K562 (cell line): ENCODE measurements around the gene RAB3GAP2. TPM values are rescaled to one million over a fixed set of nuclear protein-coding genes. Genes with fewer than 3 reads are reported as not detected.

ENCODE experiments used
- CREM ChIP-seq: IDR thresholded peaks from 2 replicates; pipeline ENCODE4 v1.6.1; 2014; ENCODE audit warnings: antibody characterized with exemption, low read depth
- HEY1 ChIP-seq: fragments of 250-450 bp; sonication (Bioruptor Pico); IDR thresholded peaks from 2 replicates; pipeline ENCODE4 v1.5.0; 2020; ENCODE audit warnings: mild to moderate bottlenecking, moderate library complexity, borderline replicate concordance
- MXI1 ChIP-seq: IDR thresholded peaks from 2 replicates; pipeline ENCODE4 v1.6.1; 2011; ENCODE audit warnings: low read depth, mild to moderate bottlenecking, improper control_type of control experiment, low read length
- POLR2G ChIP-seq: fragments of 200-400 bp; formaldehyde crosslinking; IDR thresholded peaks from 2 replicates; pipeline ENCODE4 v1.6.1; 2017; ENCODE audit warnings: low read depth, mild to moderate bottlenecking, antibody characterized with exemption, low read length, moderate library complexity
- SMAD3 ChIP-seq: fragments of 450-650 bp; formaldehyde crosslinking; conservative IDR thresholded peaks from 2 replicates; pipeline ENCODE4 v1.4.0; 2020; ENCODE audit warnings: mild to moderate bottlenecking
- ZBTB1 ChIP-seq: sonication (generic); formaldehyde crosslinking; IDR thresholded peaks from 2 replicates; pipeline ENCODE4 v1.8.1; 2023; ENCODE audit warnings: missing genetic modification reagents, low read depth, mild to moderate bottlenecking, borderline replicate concordance
- ZFP36 ChIP-seq: fragments of 150-350 bp; IDR thresholded peaks from 2 replicates; pipeline ENCODE4 v1.6.1; 2018; ENCODE audit warnings: low read length, low read depth; ENCODE audit not compliant: partially characterized antibody
- ZNF140 ChIP-seq: fragments of 250-450 bp; sonication (Bioruptor Pico); IDR thresholded peaks from 2 replicates; pipeline ENCODE4 v1.8.0; 2021; ENCODE audit warnings: moderate library complexity, mild to moderate bottlenecking, inconsistent platforms
- ZNF444 ChIP-seq: fragments of 250-450 bp; sonication (Bioruptor Pico); IDR thresholded peaks from 2 replicates; pipeline ENCODE4 v1.4.0; 2020; ENCODE audit warnings: mild to moderate bottlenecking, moderate library complexity
- ZNF583 ChIP-seq: fragments of 250-450 bp; sonication (Bioruptor Pico); IDR thresholded peaks from 2 replicates; pipeline ENCODE4 v1.4.0; 2020
- polyA plus RNA-seq, 8 experiments: library from polyadenylated mRNA; depleted of rRNA in 4 of 8; stranded (reverse) in 5 of 8; unstranded in 3 of 8; fragments of >200 nt; fragmentation: Nextera tagmentation in 2 of 8; fragmentation: Illumina TruSeq in 1 of 8; extraction: Ambion mirVana in 2 of 8; extraction: Trizol in 1 of 8; gene quantifications; 2 replicates each; pipeline versions ENCODE4 v1.2.1 to v1.2.3, GENCODE V29; 2011 to 2014; ENCODE audit warnings: inconsistent platforms in 1 of 8, missing spikeins in 1 of 8
- total RNA-seq, 7 experiments: library from RNA; depleted of rRNA in 6 of 7; stranded (reverse); fragments of >200 nt in 6 of 7; fragmentation: Illumina TruSeq in 2 of 7; extraction: Trizol in 2 of 7; gene quantifications; 2 replicates each; pipeline versions ENCODE4 v1.2.1 to v1.2.3, GENCODE V29; 2011 to 2021; ENCODE audit warnings: low replicate concordance in 1 of 7
- TF ChIP-seq, protein P1 (sequence below), 2 experiments: fragments of 450-650 bp; IDR thresholded peaks; 2 replicates each; pipeline ENCODE4 v1.6.1; 2016; ENCODE audit warnings: mild to moderate bottlenecking in 2 of 2, borderline replicate concordance in 1 of 2, low read depth in 1 of 2, moderate library complexity in 1 of 2
- TF ChIP-seq, protein P2 (sequence below), 2 experiments: fragments of 450-650 bp; IDR thresholded peaks; 2 replicates each; pipeline ENCODE4 v1.6.1; 2018; ENCODE audit warnings: mild to moderate bottlenecking in 2 of 2, low read depth in 1 of 2; ENCODE audit not compliant: partially characterized antibody in 2 of 2
- TF ChIP-seq, protein P3 (sequence below): sonication (generic); formaldehyde crosslinking; IDR thresholded peaks from 2 replicates; pipeline ENCODE4 v1.8.0; 2022; ENCODE audit warnings: mild to moderate bottlenecking, missing genetic modification reagents

Gene RAB3GAP2
- total and polyA plus RNA-seq, 9 of the 15 experiments (the other 6 are each of a cell fraction or from before 2014, with no cell fraction given), result 14.1 to 69.1 (median 32.2) TPM

DNA sequence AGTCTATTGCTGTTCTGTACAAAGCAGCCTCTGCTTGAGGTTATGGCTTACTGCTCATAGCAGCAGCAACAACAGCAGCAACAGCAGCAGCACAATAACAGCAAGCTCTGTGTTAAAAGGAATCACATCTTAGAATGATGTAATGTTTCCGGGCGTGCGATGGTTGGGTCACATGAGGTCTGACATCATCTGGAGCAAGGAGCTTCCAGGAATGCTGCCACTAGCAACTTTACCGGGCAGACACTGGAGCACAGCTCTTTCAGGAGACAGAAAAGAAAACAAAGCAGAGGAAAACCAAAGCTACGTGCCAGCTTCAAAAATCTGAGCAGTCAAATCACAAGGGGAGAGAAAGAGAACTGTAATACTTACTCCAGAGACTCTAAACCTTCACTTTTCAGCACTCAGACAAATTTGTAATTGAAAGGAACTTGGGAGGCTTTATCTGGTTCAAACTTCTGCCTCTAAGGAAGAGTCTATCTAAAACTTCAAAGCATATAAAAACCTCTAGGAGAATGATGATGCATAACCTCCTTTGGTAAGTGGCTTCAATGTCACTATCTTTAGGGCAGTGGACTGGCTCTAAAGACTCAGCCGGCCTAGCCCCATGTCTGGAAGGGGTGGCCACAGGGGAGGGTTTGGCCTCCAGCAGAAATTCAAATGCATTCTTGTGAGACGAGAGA, 28.3 kb upstream of the RAB3GAP2 start (continued):
- TF ChIP-seq, protein P1, sequence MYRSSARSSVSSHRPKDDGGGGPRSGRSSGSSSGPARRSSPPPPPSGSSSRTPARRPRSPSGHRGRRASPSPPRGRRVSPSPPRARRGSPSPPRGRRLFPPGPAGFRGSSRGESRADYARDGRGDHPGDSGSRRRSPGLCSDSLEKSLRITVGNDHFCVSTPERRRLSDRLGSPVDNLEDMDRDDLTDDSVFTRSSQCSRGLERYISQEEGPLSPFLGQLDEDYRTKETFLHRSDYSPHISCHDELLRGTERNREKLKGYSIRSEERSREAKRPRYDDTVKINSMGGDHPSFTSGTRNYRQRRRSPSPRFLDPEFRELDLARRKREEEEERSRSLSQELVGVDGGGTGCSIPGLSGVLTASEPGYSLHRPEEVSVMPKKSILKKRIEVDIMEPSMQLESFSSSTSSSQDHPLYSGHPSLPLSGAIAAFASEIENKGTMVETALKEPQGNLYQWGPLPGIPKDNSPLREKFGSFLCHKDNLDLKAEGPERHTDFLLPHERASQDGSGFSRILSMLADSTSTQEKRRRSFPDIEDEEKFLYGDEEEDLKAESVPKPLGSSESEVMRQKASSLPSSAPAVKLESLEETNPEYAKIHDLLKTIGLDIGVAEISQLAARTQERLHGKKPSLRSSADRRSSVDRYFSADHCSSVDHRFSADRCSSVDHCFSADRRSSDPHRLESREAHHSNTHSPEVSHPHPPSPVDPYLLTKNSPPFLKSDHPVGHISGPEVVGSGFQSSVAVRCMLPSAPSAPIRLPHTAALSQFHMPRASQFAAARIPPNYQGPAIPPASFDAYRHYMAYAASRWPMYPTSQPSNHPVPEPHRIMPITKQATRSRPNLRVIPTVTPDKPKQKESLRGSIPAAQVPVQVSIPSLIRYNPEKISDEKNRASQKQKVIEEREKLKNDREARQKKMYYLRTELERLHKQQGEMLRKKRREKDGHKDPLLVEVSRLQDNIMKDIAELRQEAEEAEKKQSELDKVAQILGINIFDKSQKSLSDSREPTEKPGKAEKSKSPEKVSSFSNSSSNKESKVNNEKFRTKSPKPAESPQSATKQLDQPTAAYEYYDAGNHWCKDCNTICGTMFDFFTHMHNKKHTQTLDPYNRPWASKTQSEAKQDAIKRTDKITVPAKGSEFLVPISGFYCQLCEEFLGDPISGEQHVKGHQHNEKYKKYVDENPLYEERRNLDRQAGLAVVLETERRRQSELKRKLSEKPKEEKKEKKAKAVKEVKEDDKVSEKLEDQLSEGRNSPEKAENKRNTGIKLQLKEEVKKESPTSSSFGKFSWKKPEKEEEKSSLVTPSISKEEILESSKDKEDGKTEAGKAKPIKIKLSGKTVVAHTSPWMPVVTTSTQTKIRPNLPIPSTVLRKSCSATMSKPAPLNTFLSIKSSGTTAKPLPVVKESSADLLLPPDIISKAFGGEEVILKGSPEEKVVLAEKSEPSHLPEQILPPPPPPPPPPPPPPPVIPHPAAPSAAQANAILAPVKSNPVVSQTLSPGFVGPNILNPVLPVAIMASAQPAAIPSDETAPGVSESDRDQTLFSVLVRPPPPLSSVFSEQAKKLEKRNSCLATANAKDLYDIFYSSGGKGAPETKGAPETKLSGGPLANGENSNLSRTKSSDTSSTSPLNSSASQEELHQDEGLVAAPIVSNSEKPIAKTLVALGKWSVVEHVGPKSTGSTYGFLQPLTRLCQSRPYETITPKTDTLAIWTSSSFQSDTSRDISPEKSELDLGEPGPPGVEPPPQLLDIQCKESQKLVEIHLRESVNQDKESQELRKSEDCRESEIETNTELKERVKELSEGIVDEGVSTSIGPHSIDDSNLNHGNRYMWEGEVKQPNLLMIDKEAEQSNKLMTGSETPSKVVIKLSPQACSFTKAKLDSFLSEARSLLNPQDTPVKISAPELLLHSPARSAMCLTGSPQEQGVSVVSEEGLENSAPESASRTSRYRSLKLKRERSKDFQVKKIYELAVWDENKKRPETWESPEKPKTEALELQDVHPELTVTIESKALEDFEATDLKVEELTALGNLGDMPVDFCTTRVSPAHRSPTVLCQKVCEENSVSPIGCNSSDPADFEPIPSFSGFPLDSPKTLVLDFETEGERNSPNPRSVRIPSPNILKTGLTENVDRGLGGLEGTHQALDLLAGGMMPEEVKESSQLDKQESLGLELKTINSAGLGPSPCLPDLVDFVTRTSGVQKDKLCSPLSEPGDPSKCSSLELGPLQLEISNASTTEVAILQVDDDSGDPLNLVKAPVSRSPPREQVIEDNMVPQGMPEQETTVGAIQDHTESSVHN (IDR thresholded peaks at IDR 0.05; ENCODE audit: borderline replicate concordance in 1 of 2, low read depth in 1 of 2), result peak in 1 of 2 experiments; percentile 93; a peak in 2 of 4 replicates
- TF ChIP-seq HEY1 (CRISPR knock-in tag), result no peak
- TF ChIP-seq POLR2G, result peak; percentile 49; the same call in 1 of the 2 replicates
- peak; percentile 87 for TF ChIP-seq CREM
- TF ChIP-seq ZNF444, result no peak
- no peak for TF ChIP-seq MXI1
- TF ChIP-seq ZNF583 (CRISPR knock-in tag), result 0 out of 2 replicates have a peak, but pooled peaks have one; percentile 30
- TF ChIP-seq, protein P2, sequence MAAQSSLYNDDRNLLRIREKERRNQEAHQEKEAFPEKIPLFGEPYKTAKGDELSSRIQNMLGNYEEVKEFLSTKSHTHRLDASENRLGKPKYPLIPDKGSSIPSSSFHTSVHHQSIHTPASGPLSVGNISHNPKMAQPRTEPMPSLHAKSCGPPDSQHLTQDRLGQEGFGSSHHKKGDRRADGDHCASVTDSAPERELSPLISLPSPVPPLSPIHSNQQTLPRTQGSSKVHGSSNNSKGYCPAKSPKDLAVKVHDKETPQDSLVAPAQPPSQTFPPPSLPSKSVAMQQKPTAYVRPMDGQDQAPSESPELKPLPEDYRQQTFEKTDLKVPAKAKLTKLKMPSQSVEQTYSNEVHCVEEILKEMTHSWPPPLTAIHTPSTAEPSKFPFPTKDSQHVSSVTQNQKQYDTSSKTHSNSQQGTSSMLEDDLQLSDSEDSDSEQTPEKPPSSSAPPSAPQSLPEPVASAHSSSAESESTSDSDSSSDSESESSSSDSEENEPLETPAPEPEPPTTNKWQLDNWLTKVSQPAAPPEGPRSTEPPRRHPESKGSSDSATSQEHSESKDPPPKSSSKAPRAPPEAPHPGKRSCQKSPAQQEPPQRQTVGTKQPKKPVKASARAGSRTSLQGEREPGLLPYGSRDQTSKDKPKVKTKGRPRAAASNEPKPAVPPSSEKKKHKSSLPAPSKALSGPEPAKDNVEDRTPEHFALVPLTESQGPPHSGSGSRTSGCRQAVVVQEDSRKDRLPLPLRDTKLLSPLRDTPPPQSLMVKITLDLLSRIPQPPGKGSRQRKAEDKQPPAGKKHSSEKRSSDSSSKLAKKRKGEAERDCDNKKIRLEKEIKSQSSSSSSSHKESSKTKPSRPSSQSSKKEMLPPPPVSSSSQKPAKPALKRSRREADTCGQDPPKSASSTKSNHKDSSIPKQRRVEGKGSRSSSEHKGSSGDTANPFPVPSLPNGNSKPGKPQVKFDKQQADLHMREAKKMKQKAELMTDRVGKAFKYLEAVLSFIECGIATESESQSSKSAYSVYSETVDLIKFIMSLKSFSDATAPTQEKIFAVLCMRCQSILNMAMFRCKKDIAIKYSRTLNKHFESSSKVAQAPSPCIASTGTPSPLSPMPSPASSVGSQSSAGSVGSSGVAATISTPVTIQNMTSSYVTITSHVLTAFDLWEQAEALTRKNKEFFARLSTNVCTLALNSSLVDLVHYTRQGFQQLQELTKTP (IDR thresholded peaks at IDR 0.05; ENCODE audit: low read depth in 1 of 2, partially characterized antibody in 2 of 2), result peak in 1 of 2 experiments; percentile 86
- peak; percentile 10 for TF ChIP-seq ZFP36
- TF ChIP-seq ZNF140 (CRISPR knock-in tag), result no peak
- TF ChIP-seq SMAD3, result peak; percentile 69; the same call in 1 of the 2 replicates
- no peak for TF ChIP-seq ZBTB1 (CRISPR knock-in tag)
- TF ChIP-seq, protein P3, sequence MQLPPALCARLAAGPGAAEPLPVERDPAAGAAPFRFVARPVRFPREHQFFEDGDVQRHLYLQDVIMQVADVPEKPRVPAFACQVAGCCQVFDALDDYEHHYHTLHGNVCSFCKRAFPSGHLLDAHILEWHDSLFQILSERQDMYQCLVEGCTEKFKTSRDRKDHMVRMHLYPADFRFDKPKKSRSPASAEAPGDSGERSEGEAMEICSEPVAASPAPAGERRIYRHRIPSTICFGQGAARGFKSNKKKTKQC (CRISPR knock-in tag), result no peak
